GM18951 (cell line): ENCODE measurements around the gene RAB8B.

Experiments used
- POLR2A ChIP-seq: IDR thresholded peaks from 4 replicates; pipeline ENCODE4 v1.6.1; 2011; ENCODE audit warnings: mild to moderate bottlenecking; ENCODE audit not compliant: insufficient read length, insufficient read depth; ENCODE audit errors: extremely low read depth
- in situ Hi-C: fragments of 300-500 bp; cut with MboI; formaldehyde crosslinking; loops from one replicate; pipeline ENCODE4 v1.12.0; 2022; ENCODE audit warnings: low sequenced_read_pairs, mixed read lengths, inconsistent platforms; ENCODE audit not compliant: unreplicated experiment

The RAB8B gene

DNA sequence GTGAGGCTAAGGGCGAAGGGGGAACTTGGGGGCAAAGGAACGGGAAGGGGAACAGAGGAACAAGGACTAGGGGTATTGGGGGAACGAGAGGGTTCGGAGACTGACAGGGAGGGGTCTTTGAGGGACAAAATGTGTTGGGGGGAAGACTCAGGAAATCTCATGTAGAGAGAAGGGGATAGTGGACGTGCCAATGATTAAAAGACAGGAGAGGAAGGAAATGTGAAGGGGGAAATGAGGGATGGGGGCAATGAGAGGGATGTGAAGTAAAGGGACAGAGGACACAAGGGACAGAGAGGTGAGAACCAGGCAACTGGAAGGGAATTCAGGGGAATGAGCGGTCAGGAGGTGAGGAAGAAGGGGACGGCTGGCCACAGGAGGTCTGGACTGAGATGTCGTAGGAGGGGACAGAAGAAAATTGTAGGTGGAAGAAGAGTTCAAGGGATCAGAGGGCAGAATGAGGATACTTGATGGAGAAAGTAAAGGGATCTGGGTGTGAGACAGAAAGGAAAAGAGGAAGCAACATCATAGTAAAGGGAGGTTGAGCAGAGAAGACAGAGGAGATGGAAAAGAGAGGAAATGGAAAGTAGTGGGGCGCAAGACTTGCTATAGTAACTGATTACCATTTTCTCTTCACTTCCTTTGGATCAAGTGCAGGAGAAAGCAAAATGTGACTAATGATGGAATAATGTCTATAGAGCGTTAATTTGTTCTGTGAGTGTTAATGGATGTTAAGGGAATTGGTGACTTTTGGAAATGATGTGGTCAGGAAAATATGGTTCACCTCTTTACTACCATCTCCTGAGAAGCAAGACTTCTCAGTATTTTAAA, 749 bp downstream of the RAB8B start:
- in situ Hi-C loops: no loop called here
- no peak for TF ChIP-seq POLR2A

DNA sequence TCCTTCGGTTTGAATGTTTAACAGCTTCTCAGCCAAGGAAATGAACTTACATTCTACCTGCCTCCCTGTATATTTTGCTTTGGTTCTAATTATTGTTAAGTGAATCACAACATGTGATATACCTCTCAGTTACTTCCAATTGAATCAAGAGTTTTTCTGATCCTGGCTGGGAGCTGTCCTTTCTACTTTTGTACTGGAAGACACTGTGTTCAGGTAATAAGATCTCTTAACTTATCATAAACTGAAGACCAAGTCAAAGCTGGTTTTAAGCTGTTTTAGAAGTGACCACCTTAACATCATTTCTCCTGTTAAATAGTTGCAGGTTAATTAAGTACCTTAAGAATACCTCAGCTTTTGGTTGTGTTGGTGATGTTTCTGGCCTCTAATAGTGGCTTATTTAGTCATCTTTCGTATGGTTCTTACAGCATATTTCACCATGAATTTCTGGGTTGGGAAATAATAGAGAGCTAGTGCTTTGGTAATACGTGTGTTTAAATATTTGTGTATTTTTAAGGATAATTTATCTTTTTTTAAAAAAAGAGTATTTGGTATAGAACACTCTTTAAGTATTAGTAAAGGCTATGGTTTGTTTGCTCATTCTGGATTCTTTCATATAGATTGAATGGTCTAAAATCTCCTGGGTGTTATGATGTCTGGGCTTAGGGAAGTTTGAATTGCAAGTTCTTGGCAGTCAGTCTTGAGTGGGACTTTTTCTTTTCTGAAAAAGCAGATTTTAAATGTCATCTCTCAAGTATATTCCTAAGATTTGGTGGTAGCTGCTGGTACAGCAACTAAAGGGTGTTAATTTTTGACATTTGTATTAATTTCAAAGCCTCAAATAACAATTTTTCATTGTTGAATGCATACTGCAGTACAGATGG, 1.6 kb downstream of the RAB8B start:
- in situ Hi-C loops: no loop called here
- no peak for TF ChIP-seq POLR2A

DNA sequence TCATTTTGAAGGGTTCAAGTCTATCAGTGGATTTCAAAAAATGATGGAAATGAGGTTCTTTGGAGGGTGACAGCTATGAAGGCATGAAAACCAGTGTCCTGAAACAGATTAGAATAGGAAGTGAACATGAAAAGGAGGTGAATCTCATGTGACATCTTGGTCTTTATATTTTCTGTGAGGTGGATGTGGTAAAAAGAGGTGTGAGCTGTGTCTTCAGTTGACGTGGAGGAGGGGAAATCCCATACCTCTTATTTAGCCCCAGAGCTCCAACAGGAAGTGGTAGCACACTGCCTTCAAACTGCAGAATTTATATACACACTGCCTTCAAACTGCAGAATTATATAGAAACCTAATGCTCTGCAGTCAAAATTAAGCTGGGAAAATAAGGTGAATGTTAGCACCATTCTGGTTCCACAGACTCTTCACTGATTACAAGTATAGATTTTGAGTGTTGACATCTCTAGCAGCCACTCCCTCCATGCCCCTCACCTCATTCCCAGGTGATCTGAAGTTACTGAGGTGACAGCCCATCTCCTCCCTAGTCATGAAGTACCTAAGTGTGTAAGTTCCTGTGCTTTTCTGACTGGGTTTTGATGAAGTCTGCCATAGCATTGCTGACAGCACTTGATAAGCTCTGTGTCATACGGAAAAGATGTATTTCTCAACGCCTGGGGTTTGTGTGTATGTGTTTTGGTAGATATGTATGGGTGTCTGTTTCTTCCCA, 2.7 kb downstream of the RAB8B start:
- in situ Hi-C loops: no loop called here
- TF ChIP-seq POLR2A: no peak

DNA sequence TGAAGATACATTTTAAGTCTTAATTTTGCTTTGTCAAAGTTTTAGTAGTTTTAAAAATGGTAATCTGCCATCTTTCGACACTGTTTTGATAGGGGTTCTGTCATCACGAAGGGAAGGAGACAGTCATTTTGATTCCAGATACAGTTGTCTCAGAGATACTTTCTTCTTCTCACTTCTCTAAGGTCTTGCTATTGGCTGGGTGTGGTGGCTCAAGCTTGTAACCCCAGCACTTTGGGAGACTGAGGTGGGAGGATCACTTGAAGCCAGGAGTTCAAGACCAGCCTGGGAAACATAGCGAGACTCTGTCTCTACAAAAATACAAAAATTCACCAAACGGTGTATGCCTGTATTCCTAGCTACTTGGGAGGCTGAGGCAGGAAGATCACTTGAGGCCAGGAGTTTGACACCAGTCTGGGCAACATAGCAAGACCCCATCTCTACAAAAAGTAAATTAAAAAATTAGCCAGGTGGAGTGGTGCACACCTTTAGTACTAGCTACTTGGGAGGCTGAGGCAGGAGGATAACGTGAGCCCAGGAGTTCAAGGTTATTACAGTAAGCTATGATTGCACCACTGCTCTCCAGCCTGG, 3.3 kb downstream of the RAB8B start:
- TF ChIP-seq POLR2A: no peak
- in situ Hi-C loops: no loop called here

DNA sequence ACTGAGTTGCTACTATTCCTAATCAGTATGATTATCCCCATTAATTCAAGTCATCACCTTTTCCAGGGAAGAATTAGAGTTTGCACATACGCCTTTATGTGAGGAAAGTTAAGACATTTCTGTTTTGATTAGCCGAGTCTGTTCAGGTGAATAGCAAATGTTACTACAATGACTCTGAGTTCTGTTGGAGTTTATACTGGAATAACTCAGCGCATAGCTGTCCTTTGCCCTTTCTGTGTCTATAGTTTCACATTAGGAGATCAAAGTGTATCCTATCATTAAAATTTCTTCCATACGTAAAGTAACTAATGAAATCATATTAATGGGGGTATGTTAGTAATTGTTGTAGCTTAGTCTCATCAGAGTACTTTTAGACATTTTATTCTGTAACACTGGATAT, 4.9 kb downstream of the RAB8B start:
- in situ Hi-C loops: no loop called here
- no peak for TF ChIP-seq POLR2A

DNA sequence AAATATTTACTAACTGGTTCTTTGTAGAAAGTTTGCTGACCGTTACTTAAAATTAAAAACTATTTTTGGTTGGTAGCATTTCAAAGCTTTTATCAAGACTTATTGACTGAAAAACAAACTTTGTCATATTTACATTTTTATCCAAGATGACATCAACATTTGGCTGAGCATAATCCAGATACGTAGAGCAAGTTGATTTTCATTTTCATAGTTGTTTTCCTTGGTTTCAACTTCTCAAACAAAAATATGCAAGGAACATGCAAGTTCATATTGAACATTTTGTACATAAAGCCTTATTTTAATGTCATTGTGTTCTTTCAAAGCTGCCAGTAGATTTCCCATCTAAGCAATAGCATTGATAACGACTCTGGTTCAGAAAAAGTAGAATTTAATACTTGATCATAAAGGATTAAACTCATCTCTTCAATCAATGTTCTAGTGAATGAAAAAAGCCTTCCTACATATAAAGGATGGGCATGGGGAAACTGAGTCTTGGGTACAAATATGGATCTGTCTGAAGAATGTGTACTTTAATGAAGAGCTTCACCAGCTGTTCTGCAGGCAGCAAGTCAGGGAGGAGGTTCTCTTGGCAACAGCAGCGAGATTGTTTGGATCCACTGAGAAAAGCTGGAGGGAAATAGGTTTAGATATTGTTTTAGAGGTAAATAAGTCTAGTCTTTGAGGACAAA, 5.6 kb downstream of the RAB8B start:
- in situ Hi-C loops: no loop called here
- TF ChIP-seq POLR2A: no peak

DNA sequence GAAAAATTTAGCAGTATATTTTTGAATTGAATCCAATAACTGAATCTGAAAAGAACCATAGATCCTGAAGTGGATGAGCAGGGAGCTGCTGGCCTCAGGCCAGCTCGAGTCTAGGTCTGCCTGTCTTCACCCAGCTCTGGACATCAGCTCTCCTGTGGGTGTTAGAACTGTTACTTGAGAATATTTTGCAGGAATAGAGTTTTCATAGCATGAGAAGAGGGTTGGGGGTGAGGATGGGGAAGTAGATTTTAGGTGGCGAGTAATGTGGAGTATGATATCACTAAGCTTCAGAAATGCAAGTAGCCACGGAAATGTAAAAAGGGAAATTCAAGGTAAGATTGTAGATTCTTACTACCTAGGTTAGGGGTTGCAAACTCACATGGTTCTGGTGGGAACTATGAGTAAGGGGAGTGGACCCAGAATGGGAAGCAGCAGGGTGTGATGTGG, 6.2 kb downstream of the RAB8B start:
- no peak for TF ChIP-seq POLR2A
- in situ Hi-C loops: no loop called here

DNA sequence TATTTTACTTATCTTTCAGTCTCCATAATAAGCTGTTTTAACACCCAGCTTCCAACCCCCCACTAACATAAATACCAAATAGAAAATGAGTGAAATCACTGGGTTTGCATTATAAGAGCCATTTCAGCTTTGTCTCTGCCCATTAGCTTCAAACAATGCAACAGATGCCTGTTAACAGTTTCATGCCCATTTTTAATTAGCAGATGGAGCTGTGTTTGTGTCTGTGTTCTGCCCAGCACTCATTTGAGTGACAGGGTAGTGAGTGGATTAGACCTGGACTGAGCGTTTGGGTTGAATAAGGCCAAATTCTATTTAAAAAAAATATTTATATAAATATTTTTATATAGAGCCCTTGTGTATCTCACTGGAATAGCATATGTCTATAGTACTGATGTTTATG, 7.4 kb downstream of the RAB8B start:
- in situ Hi-C loops: no loop called here
- no peak for TF ChIP-seq POLR2A

DNA sequence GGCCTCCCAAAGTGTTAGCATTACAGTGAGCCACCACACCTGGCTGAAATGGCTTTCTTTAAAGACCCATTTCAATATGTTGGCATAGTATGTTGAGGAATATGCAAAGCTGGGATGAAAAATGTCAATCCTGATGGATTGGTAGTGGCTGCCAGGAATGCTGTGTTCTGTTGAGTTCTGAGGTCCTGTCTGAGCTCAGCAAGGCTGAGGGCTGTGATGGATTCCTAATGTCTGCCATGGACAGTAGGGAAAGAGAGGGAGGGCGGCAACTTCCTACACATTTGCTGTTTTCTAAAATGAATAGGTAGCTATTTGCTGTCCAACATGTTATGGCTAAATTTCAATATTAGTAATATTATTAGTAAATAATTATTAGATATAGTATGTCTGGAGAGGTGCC, 8.2 kb downstream of the RAB8B start:
- no peak for TF ChIP-seq POLR2A
- in situ Hi-C loops: no loop called here

DNA sequence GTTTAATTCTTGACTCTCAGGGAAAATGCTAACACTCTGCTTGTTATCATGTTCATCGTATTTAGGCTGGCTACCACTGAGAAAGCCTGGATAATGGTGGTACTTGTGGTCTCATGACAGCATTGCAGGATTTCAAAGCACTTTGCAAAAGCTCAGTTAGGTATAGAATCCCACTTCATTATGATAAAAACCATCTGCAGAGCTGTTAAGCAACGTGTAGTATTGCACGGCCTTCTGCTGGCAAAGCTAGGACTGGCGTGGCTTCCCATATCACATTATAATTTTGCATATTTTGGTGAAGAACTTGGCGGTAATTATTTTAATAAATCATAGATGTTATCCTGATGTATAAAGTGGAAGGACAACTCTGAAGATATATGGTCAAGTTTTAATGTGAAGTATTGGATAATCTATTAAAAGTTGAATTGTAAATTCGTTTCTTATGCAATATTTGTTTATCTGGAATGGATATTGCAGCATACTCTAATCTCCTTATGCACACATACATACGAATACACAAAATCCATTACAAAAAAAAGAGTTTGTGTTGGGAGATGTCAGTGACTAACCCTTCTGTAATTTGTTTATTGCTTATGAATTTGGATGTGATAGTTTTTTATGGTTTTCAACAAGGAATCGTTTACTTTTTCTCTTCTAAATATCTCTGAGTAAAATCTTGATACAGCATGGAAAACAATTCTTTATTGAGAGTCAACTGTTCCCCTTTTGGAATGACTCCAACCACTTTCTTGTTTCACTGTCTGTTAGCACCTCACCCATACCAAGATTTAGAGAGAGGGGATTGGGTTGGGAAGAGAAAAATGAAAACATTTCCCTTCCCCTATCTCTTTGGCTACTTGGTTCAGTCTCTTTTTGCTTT, 9.2 kb downstream of the RAB8B start:
- in situ Hi-C loops: no loop called here
- no peak for TF ChIP-seq POLR2A

DNA sequence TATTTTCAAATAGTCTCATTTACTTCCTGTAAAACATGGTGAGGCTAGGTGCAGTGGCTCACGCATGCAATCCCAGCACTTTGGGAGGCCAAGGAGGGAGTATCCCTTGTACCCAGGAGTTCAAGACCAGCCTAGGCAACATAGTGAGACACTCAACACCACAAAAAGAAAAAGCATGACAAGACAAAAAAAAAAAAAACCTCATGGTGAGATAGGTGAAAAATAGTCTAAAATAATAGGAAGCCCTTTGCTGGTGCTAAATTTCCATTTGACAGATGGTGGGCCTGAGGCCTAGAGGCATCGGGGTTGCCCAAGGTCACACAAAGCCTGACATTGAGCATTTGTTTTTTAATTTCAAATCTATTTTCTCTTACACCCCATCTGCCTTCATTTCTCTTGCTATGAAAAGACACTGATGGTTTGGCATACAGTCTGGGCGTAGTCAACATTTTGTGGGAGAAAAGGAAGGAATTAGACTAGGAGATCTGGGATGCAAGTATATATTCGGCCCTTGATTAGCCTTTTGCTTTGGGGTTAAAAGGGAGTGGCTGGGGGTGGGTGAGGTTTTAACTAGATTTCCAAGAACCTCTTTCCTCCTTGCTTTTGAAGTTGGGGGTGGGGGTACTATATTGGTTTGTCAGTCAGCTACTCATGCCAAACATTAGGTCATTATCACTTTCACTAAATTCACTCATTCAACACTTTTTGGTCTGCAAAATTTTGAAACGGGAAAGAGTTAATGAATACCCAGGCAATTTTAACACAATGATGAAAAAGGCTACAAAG, 11.3 kb downstream of the RAB8B start:
- TF ChIP-seq POLR2A: no peak
- in situ Hi-C loops: no loop called here
